Measurements from ENCODE around the gene TXK.

- TF ChIP-seq CTCF (IDR thresholded peaks at IDR 0.05) (no peak), POLR2A (IDR thresholded peaks at IDR 0.05) (no peak), POLR2AphosphoS5 (IDR thresholded peaks at IDR 0.05) (no peak)
Observed at GRCh38 chr4:48069026-48069425, 65.0 kb downstream of the TXK start.
